Osteoblast (primary cell): ENCODE results near the gene ASF1B. TPM values are rescaled to one million over a fixed set of nuclear protein-coding genes. Genes with fewer than 3 reads are reported as not detected.

ENCODE experiments used
- DNase-seq: peaks from one replicate; pipeline ENCODE4 v3.0.0; 2011; ENCODE audit warnings: low spot score, mixed read lengths; ENCODE audit not compliant: insufficient read length; ENCODE audit errors: missing footprints
- H2AFZ ChIP-seq: 2 replicates; pipeline ENCODE4 v1.6.0; 2011; ENCODE audit warnings: mild to moderate bottlenecking, low read length
- H3K27ac ChIP-seq: 2 replicates; pipeline ENCODE4 v1.5.1; 2011; ENCODE audit warnings: mild to moderate bottlenecking, low read depth, low read length, moderate library complexity
- H3K27me3 ChIP-seq: 2 replicates; pipeline ENCODE4 v1.6.0; 2012; ENCODE audit warnings: mild to moderate bottlenecking, control low read depth, inconsistent platforms, low read length, moderate library complexity; ENCODE audit not compliant: insufficient read depth
- H3K36me3 ChIP-seq: 2 replicates; pipeline ENCODE4 v1.5.1; 2011; ENCODE audit warnings: mild to moderate bottlenecking, low read length, control low read depth, moderate library complexity; ENCODE audit not compliant: insufficient read depth
- H3K4me1 ChIP-seq: 2 replicates; pipeline ENCODE4 v1.5.1; 2011; ENCODE audit warnings: mild to moderate bottlenecking, low read length, control low read depth, moderate library complexity; ENCODE audit not compliant: insufficient read depth
- H3K4me2 ChIP-seq: 2 replicates; pipeline ENCODE4 v1.6.0; 2011; ENCODE audit warnings: mild to moderate bottlenecking, low read length; ENCODE audit not compliant: insufficient read depth
- H3K4me3 ChIP-seq: fragments of 200-600 bp; sonication (generic); 3 replicates; pipeline ENCODE4 v1.5.1; 2012; ENCODE audit warnings: mild to moderate bottlenecking, low read length, inconsistent platforms; ENCODE audit not compliant: insufficient read depth
- H3K79me2 ChIP-seq: 2 replicates; pipeline ENCODE4 v1.6.0; 2012; ENCODE audit warnings: mild to moderate bottlenecking, low read length, control low read depth, inconsistent platforms; ENCODE audit not compliant: insufficient read depth
- H3K9me3 ChIP-seq: 2 replicates; pipeline ENCODE4 v1.5.1; 2011; ENCODE audit warnings: low read depth, low read length, control low read depth
- H4K20me1 ChIP-seq: 2 replicates; pipeline ENCODE4 v1.6.0; 2012; ENCODE audit warnings: mild to moderate bottlenecking, low read length, control low read depth; ENCODE audit not compliant: insufficient read depth
- total RNA-seq: library from RNA; depleted of rRNA; stranded (reverse); fragments of >200 nt; gene quantifications from 2 replicates; pipeline ENCODE4 v1.2.3, GENCODE V29; 2012
- TF ChIP-seq, protein P1 (sequence below): IDR thresholded peaks from 2 replicates; pipeline ENCODE4 v1.5.1; 2011; ENCODE audit warnings: mild to moderate bottlenecking, low read depth, low read length, moderate library complexity; ENCODE audit errors: extremely low read depth

ASF1B gene
- total RNA-seq, 1 donor, result 1.1 TPM

DNA sequence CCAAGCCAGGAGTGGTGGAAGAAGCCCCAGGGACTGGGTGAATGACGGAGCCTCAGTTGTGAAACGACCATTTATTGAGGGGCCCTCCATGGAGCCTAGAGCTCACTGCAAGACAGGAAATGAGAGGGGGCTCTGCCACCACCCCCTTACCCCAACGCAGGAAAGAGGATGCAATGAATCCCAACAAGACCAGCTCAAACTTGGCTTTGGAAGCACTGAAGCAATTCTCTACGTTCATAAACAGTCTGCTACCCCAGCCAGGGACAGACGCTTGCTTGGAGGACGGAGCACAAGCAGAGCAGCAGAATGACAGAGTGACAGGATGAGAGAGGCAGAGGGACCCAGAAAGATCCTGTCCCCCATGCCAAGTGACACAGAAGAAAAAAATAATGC lies 19.9 kb downstream of the ASF1B start:
- TF ChIP-seq, protein P1, sequence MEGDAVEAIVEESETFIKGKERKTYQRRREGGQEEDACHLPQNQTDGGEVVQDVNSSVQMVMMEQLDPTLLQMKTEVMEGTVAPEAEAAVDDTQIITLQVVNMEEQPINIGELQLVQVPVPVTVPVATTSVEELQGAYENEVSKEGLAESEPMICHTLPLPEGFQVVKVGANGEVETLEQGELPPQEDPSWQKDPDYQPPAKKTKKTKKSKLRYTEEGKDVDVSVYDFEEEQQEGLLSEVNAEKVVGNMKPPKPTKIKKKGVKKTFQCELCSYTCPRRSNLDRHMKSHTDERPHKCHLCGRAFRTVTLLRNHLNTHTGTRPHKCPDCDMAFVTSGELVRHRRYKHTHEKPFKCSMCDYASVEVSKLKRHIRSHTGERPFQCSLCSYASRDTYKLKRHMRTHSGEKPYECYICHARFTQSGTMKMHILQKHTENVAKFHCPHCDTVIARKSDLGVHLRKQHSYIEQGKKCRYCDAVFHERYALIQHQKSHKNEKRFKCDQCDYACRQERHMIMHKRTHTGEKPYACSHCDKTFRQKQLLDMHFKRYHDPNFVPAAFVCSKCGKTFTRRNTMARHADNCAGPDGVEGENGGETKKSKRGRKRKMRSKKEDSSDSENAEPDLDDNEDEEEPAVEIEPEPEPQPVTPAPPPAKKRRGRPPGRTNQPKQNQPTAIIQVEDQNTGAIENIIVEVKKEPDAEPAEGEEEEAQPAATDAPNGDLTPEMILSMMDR, result no peak
- Histone ChIP-seq H3K27me3 (no peaks in the 10 kb centered on the region), H3K27ac (peak overlapping the region; percentile 40), H3K79me2 (peaks cover 59% of the 10 kb centered on the region), H3K4me3 (peak overlapping the region; percentile 91), H3K4me2 (peak overlapping the region; percentile 84), H3K4me1 (peaks cover 48% of the 10 kb centered on the region), H3K9me3 (no peaks in the 10 kb centered on the region), H3K36me3 (peaks cover 2% of the 10 kb centered on the region), H4K20me1 (peaks cover 10% of the 10 kb centered on the region), H2AFZ (no peak overlapping the region)
- DNase-seq, result peak; percentile 31

DNA sequence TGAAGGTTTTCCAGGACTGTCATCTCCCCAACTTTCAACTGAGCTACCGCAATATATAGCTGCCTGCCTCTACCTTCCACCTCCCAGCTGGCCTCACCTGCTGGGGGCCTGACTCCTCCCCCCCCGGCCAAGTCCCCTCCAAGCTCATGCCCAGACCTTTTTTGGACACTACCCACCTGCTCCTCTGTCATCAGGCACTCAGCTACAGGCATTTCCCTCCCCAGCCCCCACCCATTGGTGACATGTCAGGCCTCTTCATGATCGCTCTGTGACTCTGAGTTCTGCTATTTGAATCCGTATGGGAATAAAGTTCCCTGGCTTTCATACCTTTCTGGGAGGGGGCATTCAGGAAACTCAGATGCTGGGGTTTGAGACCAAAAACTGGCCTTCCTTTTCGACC lies 20.6 kb downstream of the ASF1B start:
- peak overlapping the region; percentile 84 for H3K4me2 ChIP-seq
- TF ChIP-seq, protein P1, result no peak
- peak overlapping the region; percentile 91 for H3K4me3 ChIP-seq

DNA sequence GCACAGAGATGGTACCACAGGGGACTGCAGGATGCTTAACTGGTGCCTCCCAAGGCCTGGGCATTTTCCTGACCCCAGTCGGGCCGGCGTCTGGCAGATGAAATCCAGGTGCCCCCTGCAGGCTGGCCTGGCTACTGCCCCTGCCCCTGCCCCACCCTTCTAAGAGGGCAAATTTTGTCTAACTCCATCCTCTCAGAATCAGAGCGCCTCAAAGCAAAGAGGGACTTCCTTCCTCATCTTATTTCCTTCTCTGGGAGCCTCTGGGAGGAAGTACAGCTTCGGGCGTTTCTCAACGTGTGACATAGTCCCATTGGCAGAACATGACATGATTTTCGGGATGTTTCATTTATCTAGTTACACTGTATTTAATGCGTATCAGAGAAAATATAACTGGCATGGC lies 21.5 kb downstream of the ASF1B start:
- Histone ChIP-seq H3K27me3 (no peaks in the 10 kb centered on the region), H3K4me2 (no peak overlapping the region), H3K4me1 (peaks cover 48% of the 10 kb centered on the region), H4K20me1 (peaks cover 10% of the 10 kb centered on the region), H3K27ac (no peak overlapping the region), H3K79me2 (peaks cover 74% of the 10 kb centered on the region), H2AFZ (no peak overlapping the region), H3K36me3 (peaks cover 6% of the 10 kb centered on the region), H3K4me3 (no peak overlapping the region), H3K9me3 (no peaks in the 10 kb centered on the region)
- TF ChIP-seq, protein P1, result peak; percentile 46
- peak; percentile 92 for DNase-seq

More for the DNA sequence above, 20.6 kb downstream of the ASF1B start:
- H3K27ac ChIP-seq, result peak overlapping the region; percentile 40
- H4K20me1 ChIP-seq, result peaks cover 10% of the 10 kb centered on the region
- H3K4me1 ChIP-seq, result peaks cover 48% of the 10 kb centered on the region
- peaks cover 65% of the 10 kb centered on the region for H3K79me2 ChIP-seq
- peak; percentile 9 for DNase-seq
- no peak overlapping the region for H2AFZ ChIP-seq
- no peaks in the 10 kb centered on the region for H3K9me3 ChIP-seq
- peaks cover 6% of the 10 kb centered on the region for H3K36me3 ChIP-seq
- no peaks in the 10 kb centered on the region for H3K27me3 ChIP-seq

DNA sequence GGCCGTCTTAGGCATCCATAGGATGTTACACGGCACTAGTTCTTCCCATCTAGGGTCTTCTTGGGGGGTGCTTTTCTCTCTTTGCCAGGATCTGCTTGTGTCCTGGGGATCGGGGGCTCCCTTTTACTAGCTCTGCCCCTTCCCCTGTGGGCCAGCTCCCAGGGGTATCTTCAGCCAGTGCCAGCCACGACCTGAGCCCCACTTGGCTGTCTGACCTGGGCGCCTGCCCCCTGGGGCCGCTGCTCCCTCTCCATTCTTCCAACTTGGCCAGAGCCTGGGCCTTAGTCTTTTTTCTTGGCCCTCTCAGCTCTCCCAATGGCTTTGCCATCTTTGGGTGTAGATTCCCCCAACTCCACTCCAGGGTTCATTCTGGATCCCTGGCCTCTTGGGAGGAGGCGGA lies 21.9 kb downstream of the ASF1B start:
- TF ChIP-seq, protein P1, result no peak
- H3K79me2 ChIP-seq, result peaks cover 75% of the 10 kb centered on the region
- H3K4me2 ChIP-seq, result no peak overlapping the region
- DNase-seq, result no peak
- peaks cover 6% of the 10 kb centered on the region for H3K36me3 ChIP-seq
- H3K4me1 ChIP-seq, result peaks cover 44% of the 10 kb centered on the region
- no peak overlapping the region for H3K4me3 ChIP-seq
- no peaks in the 10 kb centered on the region for H3K27me3 ChIP-seq
- no peaks in the 10 kb centered on the region for H3K9me3 ChIP-seq
- no peak overlapping the region for H3K27ac ChIP-seq
- no peak overlapping the region for H2AFZ ChIP-seq
- peaks cover 10% of the 10 kb centered on the region for H4K20me1 ChIP-seq
